ENCODE measurements around the gene ANKRD62. TPM values are rescaled to one million over a fixed set of nuclear protein-coding genes. Genes with fewer than 3 reads are reported as not detected.
"Not testable (repeated sequence)": the region's sequence is repeated elsewhere in the genome, so short reads cannot be mapped to it uniquely, and the experiment has no call there.

ANKRD62 gene
- total RNA-seq, 2 donors from 2014 or later: not detected

GRCh38 chr18:12057419-12058039, 36.1 kb upstream of the ANKRD62 start:
- no peak for ATAC-seq
- H3K9me3 ChIP-seq (ENCODE audit: control insufficient read depth, low read length, poor library complexity, severe bottlenecking): no peaks in the 10 kb centered on the region
- no peak for DNase-seq
- no peak overlapping the region for H3K4me3 Mint-ChIP-seq
- peaks cover 2% of the 10 kb centered on the region for H3K36me3 Mint-ChIP-seq (ENCODE audit: low read depth)
- H3K27me3 Mint-ChIP-seq: peaks cover 31% of the 10 kb centered on the region
- H3K27ac Mint-ChIP-seq: no peak overlapping the region
- peaks cover 12% of the 10 kb centered on the region for H3K4me1 Mint-ChIP-seq

- Mint-ChIP-seq H3K27me3 (peaks cover 22% of the 10 kb centered on the region), H3K36me3 (ENCODE audit: low read depth) (peaks cover 2% of the 10 kb centered on the region), H3K27ac (no peak overlapping the region), H3K4me1 (peaks cover 12% of the 10 kb centered on the region), H3K4me3 (no peak overlapping the region)
- no peaks in the 10 kb centered on the region for H3K9me3 ChIP-seq (ENCODE audit: control insufficient read depth, low read length, poor library complexity, severe bottlenecking)
- ATAC-seq (no peak), DNase-seq (no peak)
These were observed 34.1 kb upstream of the ANKRD62 start for GRCh38 chr18:12059334-12060181.

- peaks cover 2% of the 10 kb centered on the region for H3K36me3 Mint-ChIP-seq (ENCODE audit: low read depth)
- ATAC-seq (no peak), DNase-seq (no peak)
- H3K27me3 Mint-ChIP-seq: peaks cover 22% of the 10 kb centered on the region
- H3K4me3 Mint-ChIP-seq: no peak overlapping the region
- no peak overlapping the region for H3K27ac Mint-ChIP-seq
- H3K9me3 ChIP-seq (ENCODE audit: control insufficient read depth, low read length, poor library complexity, severe bottlenecking): no peaks in the 10 kb centered on the region
- H3K4me1 Mint-ChIP-seq: peaks cover 12% of the 10 kb centered on the region
These were observed 33.3 kb upstream of the ANKRD62 start for GRCh38 chr18:12060182-12060870.

GRCh38 chr18:12061685-12062084, 32.0 kb upstream of the ANKRD62 start:
- H3K27ac Mint-ChIP-seq: no peak overlapping the region
- DNase-seq (no peak), ATAC-seq (no peak)
- peaks cover 26% of the 10 kb centered on the region for H3K27me3 Mint-ChIP-seq
- H3K36me3 Mint-ChIP-seq (ENCODE audit: low read depth): no peaks in the 10 kb centered on the region
- H3K4me3 Mint-ChIP-seq: no peak overlapping the region
- H3K9me3 ChIP-seq (ENCODE audit: control insufficient read depth, low read length, poor library complexity, severe bottlenecking): no peaks in the 10 kb centered on the region
- H3K4me1 Mint-ChIP-seq: peaks cover 14% of the 10 kb centered on the region

GRCh38 chr18:12062974-12063373, 30.7 kb upstream of the ANKRD62 start:
- peaks cover 19% of the 10 kb centered on the region for H3K27me3 Mint-ChIP-seq
- no peaks in the 10 kb centered on the region for H3K9me3 ChIP-seq (ENCODE audit: control insufficient read depth, low read length, poor library complexity, severe bottlenecking)
- no peak overlapping the region for H3K27ac Mint-ChIP-seq
- no peak overlapping the region for H3K4me3 Mint-ChIP-seq
- H3K36me3 Mint-ChIP-seq (ENCODE audit: low read depth): no peaks in the 10 kb centered on the region
- DNase-seq: no peak
- peaks cover 10% of the 10 kb centered on the region for H3K4me1 Mint-ChIP-seq
- ATAC-seq: no peak

GRCh38 chr18:12064086-12064763, 29.4 kb upstream of the ANKRD62 start:
- Mint-ChIP-seq H3K36me3 (ENCODE audit: low read depth) (no peaks in the 10 kb centered on the region), H3K27me3 (peaks cover 26% of the 10 kb centered on the region), H3K4me1 (peaks cover 8% of the 10 kb centered on the region), H3K4me3 (no peak overlapping the region), H3K27ac (no peak overlapping the region)
- DNase-seq (no peak), ATAC-seq (no peak)
- H3K9me3 ChIP-seq (ENCODE audit: control insufficient read depth, low read length, poor library complexity, severe bottlenecking): no peaks in the 10 kb centered on the region

GRCh38 chr18:12065397-12065796, 28.2 kb upstream of the ANKRD62 start:
- H3K36me3 Mint-ChIP-seq (ENCODE audit: low read depth): no peaks in the 10 kb centered on the region

GRCh38 chr18:12066910-12067511, 26.6 kb upstream of the ANKRD62 start:
- Mint-ChIP-seq H3K4me1 (peaks cover 5% of the 10 kb centered on the region), H3K36me3 (ENCODE audit: low read depth) (no peaks in the 10 kb centered on the region), H3K4me3 (no peak overlapping the region), H3K27me3 (peaks cover 37% of the 10 kb centered on the region), H3K27ac (no peak overlapping the region)
- no peaks in the 10 kb centered on the region for H3K9me3 ChIP-seq (ENCODE audit: control insufficient read depth, low read length, poor library complexity, severe bottlenecking)
- no peak for DNase-seq
- no peak for ATAC-seq

More at GRCh38 chr18:12065397-12065796, 28.2 kb upstream of the ANKRD62 start:
- Mint-ChIP-seq H3K4me1 (peaks cover 5% of the 10 kb centered on the region), H3K4me3 (no peak overlapping the region), H3K27ac (no peak overlapping the region), H3K27me3 (peaks cover 27% of the 10 kb centered on the region)
- no peak for DNase-seq
- no peaks in the 10 kb centered on the region for H3K9me3 ChIP-seq (ENCODE audit: control insufficient read depth, low read length, poor library complexity, severe bottlenecking)
- ATAC-seq: no peak

- no peak for DNase-seq
- no peaks in the 10 kb centered on the region for H3K36me3 Mint-ChIP-seq (ENCODE audit: low read depth)
- no peak overlapping the region for H3K4me3 Mint-ChIP-seq
- peaks cover 34% of the 10 kb centered on the region for H3K27me3 Mint-ChIP-seq
- no peak overlapping the region for H3K27ac Mint-ChIP-seq
- H3K4me1 Mint-ChIP-seq: peaks cover 5% of the 10 kb centered on the region
- no peaks in the 10 kb centered on the region for H3K9me3 ChIP-seq (ENCODE audit: control insufficient read depth, low read length, poor library complexity, severe bottlenecking)
- ATAC-seq: no peak
These were observed 26.0 kb upstream of the ANKRD62 start for GRCh38 chr18:12067671-12068070.

GRCh38 chr18:12068316-12068949, 25.2 kb upstream of the ANKRD62 start:
- H3K4me3 Mint-ChIP-seq; H3K9me3 ChIP-seq (ENCODE audit: control insufficient read depth, low read length, poor library complexity, severe bottlenecking); H3K4me1 Mint-ChIP-seq; DNase-seq; ATAC-seq; H3K36me3 Mint-ChIP-seq (ENCODE audit: low read depth); H3K27ac Mint-ChIP-seq: not testable (repeated sequence)
- peaks cover 33% of the 10 kb centered on the region for H3K27me3 Mint-ChIP-seq

GRCh38 chr18:12068950-12069320, 24.7 kb upstream of the ANKRD62 start:
- Mint-ChIP-seq H3K36me3 (ENCODE audit: low read depth) (no peaks in the 10 kb centered on the region), H3K27ac (no peak overlapping the region), H3K27me3 (peaks cover 36% of the 10 kb centered on the region), H3K4me1 (peaks cover 5% of the 10 kb centered on the region), H3K4me3 (no peak overlapping the region)
- ATAC-seq (no peak), DNase-seq (no peak)
- no peaks in the 10 kb centered on the region for H3K9me3 ChIP-seq (ENCODE audit: control insufficient read depth, low read length, poor library complexity, severe bottlenecking)

GRCh38 chr18:12071066-12071465, 22.6 kb upstream of the ANKRD62 start:
- H3K4me3 Mint-ChIP-seq; H3K9me3 ChIP-seq (ENCODE audit: control insufficient read depth, low read length, poor library complexity, severe bottlenecking); H3K4me1 Mint-ChIP-seq; H3K36me3 Mint-ChIP-seq (ENCODE audit: low read depth); DNase-seq; H3K27ac Mint-ChIP-seq; ATAC-seq: not testable (repeated sequence)
- peaks cover 46% of the 10 kb centered on the region for H3K27me3 Mint-ChIP-seq

All from T-helper 17 cell (primary cell).